ENCODE data around the gene TNFRSF8. TPM values are rescaled to one million over a fixed set of nuclear protein-coding genes. Genes with fewer than 3 reads are reported as not detected.

Gene TNFRSF8
- total and polyA plus RNA-seq, 2 of the 4 experiments (the other 2 are of a cell fraction), result under 0.01 to 0.31 TPM

GRCh38 chr1:12067900-12068821 lies 5.1 kb downstream of the TNFRSF8 start:
- in situ Hi-C loops (cut with MboI; ENCODE audit: low sequenced_read_pairs), result no loop called here
- ATAC-seq (ENCODE audit: low read depth), result peak; percentile 90

More at GRCh38 chr1:12067900-12068821, 5.1 kb downstream of the TNFRSF8 start:
- intact Hi-C loops (cut with micrococcal nuclease) (no loop called here), dilution Hi-C loops (cut with HindIII; ENCODE audit: low sequenced_read_pairs, unreplicated experiment) (no loop called here)
- Histone ChIP-seq H3K27ac (ENCODE audit: insufficient read depth, low read length) (peak overlapping the region; percentile 53; the same call in 1 of the 2 replicates), H3K4me2 (ENCODE audit: low read depth, low read length) (peak overlapping the region; percentile 53; the same call in 1 of the 2 replicates), H3K27me3 (ENCODE audit: control insufficient read depth, insufficient read depth, low read length) (peaks cover 23% of the 10 kb centered on the region), H2AK5ac (ENCODE audit: low read depth, low read length) (no peak overlapping the region), H3K4me1 (ENCODE audit: control insufficient read depth, insufficient read depth, low read length) (peaks cover 8% of the 10 kb centered on the region), H3K56ac (ENCODE audit: extremely low read depth, insufficient read depth, low read length) (no peak overlapping the region), H3K23ac (ENCODE audit: low read depth, low read length) (0 out of 2 replicates have a peak overlapping the region, but pooled peaks have one; percentile 33), H3K14ac (replicated peaks; ENCODE audit: low read depth, low read length) (peak overlapping the region; percentile 5), H4K8ac (ENCODE audit: low read depth in 2 of 2, low read length in 2 of 2) (peak overlapping the region in 1 of 2 experiments; percentile 37; a peak in 2 of 4 replicates), H3K18ac (ENCODE audit: low read depth, low read length) (peak overlapping the region; percentile 61), H3K36me3 (ENCODE audit: control insufficient read depth, insufficient read depth, low read length) (no peaks in the 10 kb centered on the region), H3K9me1 (ENCODE audit: insufficient read depth, low read length) (no peaks in the 10 kb centered on the region), H2BK20ac (ENCODE audit: low read depth, low read length) (no peak overlapping the region), H2BK120ac (ENCODE audit: low read depth, low read length) (no peak overlapping the region), H2BK5ac (ENCODE audit: low read depth, low read length, poor library complexity, severe bottlenecking) (peak overlapping the region; percentile 37), H4K20me1 (ENCODE audit: insufficient read depth, low read length) (no peaks in the 10 kb centered on the region), H4K91ac (ENCODE audit: insufficient read depth, low read depth, low read length) (peak overlapping the region; percentile 4; the same call in 1 of the 2 replicates), H3K4ac (ENCODE audit: low read depth, low read length) (no peak overlapping the region), H2AK9ac (replicated peaks; ENCODE audit: low read depth, low read length, poor library complexity) (no peak overlapping the region), H4K5ac (ENCODE audit: low read depth, low read length) (peak overlapping the region; percentile 69), H3K9ac (ENCODE audit: low read depth, low read length) (peak overlapping the region; percentile 7; the same call in 1 of the 2 replicates), H3K9me3 (ENCODE audit: control insufficient read depth, insufficient read depth, low read length) (no peaks in the 10 kb centered on the region), H3K4me3 (ENCODE audit: insufficient read depth, low read depth, low read length) (no peak overlapping the region), H2BK15ac (ENCODE audit: low read depth, low read length) (no peak overlapping the region; the same call in 2 of the 3 replicates), H3K79me1 (ENCODE audit: low read depth in 1 of 2, low read length in 2 of 2) (no peaks in the 10 kb centered on the region), H2AFZ (replicated peaks; ENCODE audit: low read length, poor library complexity) (peak overlapping the region; percentile 67)
- WGBS, 2 experiments (ENCODE audit: extremely low coverage in 2 of 2, insufficient read length in 1 of 2), result 25% methylated on average over 1 of the region's 14 CpGs; no CpG with 5 or more reads in 1 of the 2 experiments
- ChIA-PET CTCF (interaction anchor here (0.6 to 1.6 kb wide), 4 partner anchors 11 to 31 kb away, joined by 4 to 8 read pairs (median 5); no protein-coding TSS in a partner anchor), POLR2A (ENCODE audit: unreplicated experiment) (no interaction called here)
- BruUV-seq (replicated peaks), result no TSS peak
- DNase-seq, result peak; percentile 81
- TF ChIP-seq MXI1 (IDR thresholded peaks at IDR 0.05; ENCODE audit: borderline replicate concordance, low read depth, low read length), result no peak
- TF ChIP-seq SMC3 (IDR thresholded peaks at IDR 0.05; ENCODE audit: low read depth, low read length), result no peak
- no peak; the same call in 1 of the 2 replicates for TF ChIP-seq FOS (IDR thresholded peaks at IDR 0.05; ENCODE audit: low read depth, low read length)
- TF ChIP-seq CHD1 (IDR thresholded peaks at IDR 0.05; ENCODE audit: low read depth, low read length), result no peak
- no peak for TF ChIP-seq USF2 (IDR thresholded peaks at IDR 0.05; ENCODE audit: low read depth, low read length)
- no peak for TF ChIP-seq RCOR1 (IDR thresholded peaks at IDR 0.05; ENCODE audit: insufficient replicate concordance, low read length)
- TF ChIP-seq RAD21 (IDR thresholded peaks at IDR 0.05; ENCODE audit: low read length), result no peak
- no peak for TF ChIP-seq CEBPB (IDR thresholded peaks at IDR 0.05; ENCODE audit: low read depth, low read length)
- no peak for TF ChIP-seq RFX5 (IDR thresholded peaks at IDR 0.05; ENCODE audit: low read depth, low read length)
- no peak for TF ChIP-seq POLR2A (IDR thresholded peaks at IDR 0.05; ENCODE audit: low read depth, low read length)

All from IMR-90 (cell line).